ENCODE data around the gene SMIM41. TPM values are rescaled to one million over a fixed set of nuclear protein-coding genes. Genes with fewer than 3 reads are reported as not detected.
A peak's percentile ranks its signal among the peaks of the same experiment; 100 is the strongest.

SMIM41 gene
- total and polyA plus RNA-seq, 2 donors from 2014 or later: 0.31 TPM; not detected in 1

GRCh38 chr12:52036587-52037171, 42.8 kb upstream of the SMIM41 start:
- no peak for TF ChIP-seq CTCF (IDR thresholded peaks at IDR 0.05; ENCODE audit: borderline replicate concordance, extremely low read depth, insufficient read depth)
- Histone ChIP-seq H3K4me1 (ENCODE audit: control insufficient read depth in 2 of 3, insufficient read depth in 2 of 3, low read depth in 1 of 3, low read length in 3 of 3) (peaks cover 0 to 31% (median 22%) of the 10 kb centered on the region in 3 donors), H3K27ac (ENCODE audit: low read depth in 2 of 2, low read length in 2 of 2) (peak overlapping the region; percentile 64 to 79), H3K9ac (ENCODE audit: low read length in 3 of 3) (peak overlapping the region in 2 of 3 donors; percentile 5 to 80), H3K4me3 (ENCODE audit: low read length in 3 of 3) (peak overlapping the region in 1 of 3 donors; percentile 59), H3K36me3 (ENCODE audit: control insufficient read depth in 2 of 3, insufficient read depth in 3 of 3, low read length in 3 of 3) (no peaks in the 10 kb centered on the region), H3K9me3 (ENCODE audit: control insufficient read depth in 2 of 3, insufficient read depth in 1 of 3, low read length in 3 of 3) (no peaks in the 10 kb centered on the region), H3K27me3 (ENCODE audit: control insufficient read depth, insufficient read depth, low read length) (no peaks in the 10 kb centered on the region)
- intact Hi-C loops (cut with DNase I): no loop called here
- DNase-seq (peak; percentile 75 to 96 (median 86)), FAIRE-seq (no peak)

- intact Hi-C loops (cut with DNase I): no loop called here
These were observed 42.1 kb upstream of the SMIM41 start for GRCh38 chr12:52037248-52037861.

GRCh38 chr12:52038447-52038846, 41.1 kb upstream of the SMIM41 start:
- H3K27me3 ChIP-seq (ENCODE audit: control insufficient read depth, insufficient read depth, low read length): no peaks in the 10 kb centered on the region
- FAIRE-seq (no peak), DNase-seq (no peak)
- intact Hi-C loops (cut with DNase I): no loop called here
- H3K4me3 ChIP-seq (ENCODE audit: low read length in 3 of 3): peak overlapping the region in 2 of 3 donors; percentile 23 to 56
- H3K9me3 ChIP-seq (ENCODE audit: control insufficient read depth in 2 of 3, insufficient read depth in 1 of 3, low read length in 3 of 3): no peaks in the 10 kb centered on the region
- H3K4me1 ChIP-seq (ENCODE audit: control insufficient read depth in 2 of 3, insufficient read depth in 2 of 3, low read depth in 1 of 3, low read length in 3 of 3): peaks cover 0 to 24% (median 20%) of the 10 kb centered on the region in 3 donors
- H3K36me3 ChIP-seq (ENCODE audit: control insufficient read depth in 2 of 3, insufficient read depth in 3 of 3, low read length in 3 of 3): no peaks in the 10 kb centered on the region
- no peak for TF ChIP-seq CTCF (IDR thresholded peaks at IDR 0.05; ENCODE audit: borderline replicate concordance, extremely low read depth, insufficient read depth)
- H3K27ac ChIP-seq (ENCODE audit: low read depth in 2 of 2, low read length in 2 of 2): peak overlapping the region in 1 of 2 donors; percentile 33
- H3K9ac ChIP-seq (ENCODE audit: low read length in 3 of 3): peak overlapping the region in 1 of 3 donors; percentile 28

More at GRCh38 chr12:52037248-52037861, 42.1 kb upstream of the SMIM41 start:
- no peak for FAIRE-seq
- H3K4me1 ChIP-seq (ENCODE audit: control insufficient read depth in 2 of 3, insufficient read depth in 2 of 3, low read depth in 1 of 3, low read length in 3 of 3): peaks cover 0 to 27% (median 20%) of the 10 kb centered on the region in 3 donors
- H3K27me3 ChIP-seq (ENCODE audit: control insufficient read depth, insufficient read depth, low read length): no peaks in the 10 kb centered on the region
- peak overlapping the region; percentile 37 to 77 (median 59) for H3K4me3 ChIP-seq (ENCODE audit: low read length in 3 of 3)
- H3K9ac ChIP-seq (ENCODE audit: low read length in 3 of 3): peak overlapping the region in 2 of 3 donors; percentile 83 to 86
- peak overlapping the region; percentile 59 to 63 for H3K27ac ChIP-seq (ENCODE audit: low read depth in 2 of 2, low read length in 2 of 2)
- peak; percentile 71 to 88 (median 82) for DNase-seq
- no peaks in the 10 kb centered on the region for H3K36me3 ChIP-seq (ENCODE audit: control insufficient read depth in 2 of 3, insufficient read depth in 3 of 3, low read length in 3 of 3)
- no peaks in the 10 kb centered on the region for H3K9me3 ChIP-seq (ENCODE audit: control insufficient read depth in 2 of 3, insufficient read depth in 1 of 3, low read length in 3 of 3)
- TF ChIP-seq CTCF (IDR thresholded peaks at IDR 0.05; ENCODE audit: borderline replicate concordance, extremely low read depth, insufficient read depth): no peak
